SJSA1 (cell line): Measurements from ENCODE around the gene IL18BP. TPM values are rescaled to one million over a fixed set of nuclear protein-coding genes. Genes with fewer than 3 reads are reported as not detected.

Experiments
- DNase-seq, 2 experiments: peaks; one replicate each; pipeline ENCODE4 v3.0.0-alpha.2; 2015 to 2020; ENCODE audit warnings: low spot score in 2 of 2, low read depth in 1 of 2
- H3K27ac ChIP-seq: fragments of 250-450 bp; sonication (Bioruptor Pico); 2 replicates; pipeline ENCODE4 v1.5.1; 2020; ENCODE audit warnings: mild to moderate bottlenecking, moderate library complexity
- H3K27me3 ChIP-seq: fragments of 250-450 bp; sonication (Bioruptor Pico); replicated peaks from 2 replicates; pipeline ENCODE4 v1.5.1; 2020; ENCODE audit warnings: mild to moderate bottlenecking, moderate library complexity
- H3K36me3 ChIP-seq: fragments of 250-450 bp; sonication (Bioruptor Pico); 2 replicates; pipeline ENCODE4 v1.5.1; 2020; ENCODE audit warnings: mild to moderate bottlenecking
- H3K4me1 ChIP-seq: fragments of 250-450 bp; sonication (Bioruptor Pico); replicated peaks from 2 replicates; pipeline ENCODE4 v1.6.1; 2021; ENCODE audit warnings: mild to moderate bottlenecking
- H3K4me3 ChIP-seq: fragments of 250-450 bp; sonication (Bioruptor Pico); 2 replicates; pipeline ENCODE4 v1.5.1; 2020; ENCODE audit warnings: mild to moderate bottlenecking
- H3K9me3 ChIP-seq: fragments of 250-450 bp; sonication (Bioruptor Pico); replicated peaks from 2 replicates; pipeline ENCODE4 v1.5.1; 2020; ENCODE audit warnings: mild to moderate bottlenecking
- total RNA-seq: library from RNA; depleted of rRNA; stranded (reverse); fragments of >200 nt; shearing (Covaris generic); gene quantifications from 2 replicates; pipeline ENCODE4 v1.2.3, GENCODE V29; 2014

IL18BP gene
- total RNA-seq, 1 experiment from 2014 or later = 3.3 TPM

DNA sequence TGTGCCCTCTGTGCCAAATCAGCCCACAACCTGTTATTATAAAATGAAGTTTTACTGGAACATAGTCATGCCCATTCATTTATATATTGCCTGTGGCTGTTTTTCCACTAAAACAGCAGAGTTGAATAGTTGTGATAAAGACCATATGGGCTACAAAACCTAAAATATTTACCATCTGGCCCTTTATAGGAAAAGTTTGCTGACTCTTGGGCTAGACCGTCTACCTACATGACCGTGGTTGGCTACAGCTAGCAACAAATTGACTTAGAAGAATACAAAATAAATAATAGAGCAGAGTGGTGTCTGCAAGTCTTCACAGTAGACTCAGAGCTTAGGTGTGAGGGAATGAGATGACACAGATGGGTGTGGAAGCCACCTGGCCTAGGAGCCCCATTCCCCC is 11.2 kb upstream of the IL18BP start:
- Histone ChIP-seq H3K4me3 (no peak overlapping the region), H3K27me3 (no peaks in the 10 kb centered on the region), H3K36me3 (0 out of 2 replicates have a peak, but pooled peaks cover 3% of the 10 kb centered on the region), H3K9me3 (no peaks in the 10 kb centered on the region), H3K4me1 (no peaks in the 10 kb centered on the region), H3K27ac (no peak overlapping the region)
- DNase-seq = no peak

DNA sequence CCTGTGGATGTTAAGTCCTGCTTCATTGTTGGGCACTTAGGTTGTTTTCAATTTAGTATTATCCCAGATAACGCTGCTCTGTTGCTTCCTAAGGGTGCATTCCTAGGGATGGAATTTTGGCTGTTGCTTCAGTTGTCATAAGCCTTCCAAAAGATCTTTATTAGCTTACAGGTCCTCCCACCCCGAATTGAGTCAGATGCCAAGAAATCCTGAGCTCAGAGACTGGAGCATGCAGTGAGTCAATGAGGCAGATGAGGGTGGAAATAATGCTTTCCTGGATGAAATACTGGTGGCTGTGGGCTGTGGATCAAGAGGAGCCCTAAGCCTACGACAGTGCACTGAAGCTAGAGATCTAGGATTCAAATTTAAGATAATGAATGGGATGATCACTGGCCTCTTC is 10.7 kb upstream of the IL18BP start:
- no peak for DNase-seq
- H3K9me3 ChIP-seq = no peaks in the 10 kb centered on the region
- no peaks in the 10 kb centered on the region for H3K27me3 ChIP-seq
- H3K27ac ChIP-seq = no peak overlapping the region
- H3K4me3 ChIP-seq = no peak overlapping the region
- H3K36me3 ChIP-seq = 0 out of 2 replicates have a peak, but pooled peaks cover 3% of the 10 kb centered on the region
- H3K4me1 ChIP-seq = no peaks in the 10 kb centered on the region

DNA sequence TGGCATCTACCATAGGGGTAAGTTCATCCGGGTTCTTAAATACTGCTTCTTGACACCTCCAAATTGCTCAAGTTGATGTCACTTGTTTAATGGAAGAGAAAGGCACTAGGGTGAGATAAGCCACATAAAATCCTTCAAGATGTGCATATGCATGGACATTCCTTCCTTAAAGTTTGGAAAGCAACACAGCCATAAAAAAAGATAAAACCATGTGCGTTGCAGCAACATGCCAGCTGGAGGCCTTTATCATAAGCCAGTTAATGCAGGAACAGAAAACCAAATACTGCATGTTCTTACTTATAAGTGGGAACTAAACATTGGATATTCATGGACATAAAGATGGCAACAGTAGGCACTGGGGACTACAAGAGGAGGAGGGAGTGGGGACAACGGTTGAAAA is 8.0 kb upstream of the IL18BP start:
- DNase-seq = no peak
- Histone ChIP-seq H3K4me1 (no peaks in the 10 kb centered on the region), H3K9me3 (no peaks in the 10 kb centered on the region), H3K4me3 (no peak overlapping the region), H3K27me3 (no peaks in the 10 kb centered on the region), H3K27ac (no peak overlapping the region), H3K36me3 (0 out of 2 replicates have a peak, but pooled peaks cover 3% of the 10 kb centered on the region)

DNA sequence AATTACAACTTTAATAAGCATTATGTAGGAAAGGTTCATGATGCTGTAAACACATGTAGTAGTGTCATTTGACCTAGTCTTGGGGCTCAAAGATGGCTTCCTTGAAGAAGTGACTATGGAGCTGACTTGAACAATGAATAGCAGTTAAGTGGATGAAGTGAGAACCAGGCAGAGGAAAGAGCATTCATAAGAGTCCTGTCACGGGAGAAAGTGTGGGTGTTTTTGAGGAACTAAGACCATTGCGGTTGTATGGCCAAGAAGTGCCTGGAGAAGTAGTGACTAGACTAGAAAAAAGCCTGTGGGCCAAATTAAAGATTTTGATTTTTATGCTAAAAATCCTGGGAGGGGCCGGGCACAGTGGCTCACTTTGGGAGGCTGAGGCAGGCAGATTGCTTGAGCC is 7.2 kb upstream of the IL18BP start:
- Histone ChIP-seq H3K36me3 (0 out of 2 replicates have a peak, but pooled peaks cover 3% of the 10 kb centered on the region), H3K27me3 (no peaks in the 10 kb centered on the region), H3K9me3 (no peaks in the 10 kb centered on the region), H3K4me1 (no peaks in the 10 kb centered on the region), H3K27ac (no peak overlapping the region), H3K4me3 (no peak overlapping the region)
- no peak for DNase-seq

DNA sequence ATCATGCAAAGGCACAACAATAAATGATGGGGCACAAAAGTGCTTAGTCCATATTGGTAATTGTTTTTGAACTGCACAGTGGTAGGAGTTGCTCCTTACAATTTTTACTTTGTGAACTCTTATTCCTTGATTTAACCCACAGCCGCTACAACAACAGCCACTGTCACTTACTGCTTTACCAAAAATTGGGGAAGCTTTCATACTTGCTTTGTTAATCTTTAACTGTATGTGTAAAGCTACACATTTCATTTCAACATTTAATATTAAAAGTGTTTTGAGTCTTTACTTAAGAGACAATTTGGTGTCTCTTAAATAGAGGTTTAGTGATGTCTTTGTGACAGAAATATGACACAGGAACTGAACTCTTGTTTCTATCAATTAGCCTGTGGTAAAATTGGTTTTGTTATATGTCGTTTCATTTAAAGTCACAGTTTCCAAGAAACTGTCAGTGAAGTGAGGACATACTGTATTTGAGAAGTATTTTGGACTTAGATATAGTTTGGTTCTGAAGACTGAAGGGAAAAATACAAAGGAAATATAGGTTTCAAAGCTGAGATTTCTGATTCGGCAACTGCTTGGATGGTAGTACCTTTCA is 6.5 kb upstream of the IL18BP start:
- Histone ChIP-seq H3K27ac (no peak overlapping the region), H3K4me3 (no peak overlapping the region), H3K36me3 (0 out of 2 replicates have a peak, but pooled peaks cover 3% of the 10 kb centered on the region), H3K27me3 (no peaks in the 10 kb centered on the region), H3K9me3 (no peaks in the 10 kb centered on the region), H3K4me1 (no peaks in the 10 kb centered on the region)
- DNase-seq = no peak

DNA sequence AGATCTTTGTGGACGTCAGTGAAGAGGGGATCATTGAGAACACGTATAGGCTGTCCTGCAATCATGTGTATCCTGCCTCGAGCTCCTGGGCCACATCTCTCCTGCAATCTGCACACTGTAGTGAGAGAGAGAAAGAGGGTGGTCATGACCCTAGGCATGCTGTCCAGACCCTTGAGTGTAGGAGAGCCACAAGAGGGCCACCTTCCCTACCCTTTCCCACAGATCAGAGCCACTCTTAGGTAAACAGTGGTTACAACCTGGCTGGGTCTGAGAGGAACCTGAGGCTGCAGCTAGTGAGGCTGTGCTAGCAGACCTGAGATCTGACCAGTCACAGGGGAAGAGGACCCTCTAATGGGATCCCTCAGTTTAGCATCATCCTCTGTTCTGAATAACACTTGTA is 3.9 kb upstream of the IL18BP start:
- Histone ChIP-seq H3K27ac (no peak overlapping the region), H3K4me3 (no peak overlapping the region), H3K4me1 (peaks cover 5% of the 10 kb centered on the region), H3K9me3 (no peaks in the 10 kb centered on the region), H3K36me3 (peaks cover 3% of the 10 kb centered on the region; the same call in 1 of the 2 replicates), H3K27me3 (no peaks in the 10 kb centered on the region)
- no peak for DNase-seq

DNA sequence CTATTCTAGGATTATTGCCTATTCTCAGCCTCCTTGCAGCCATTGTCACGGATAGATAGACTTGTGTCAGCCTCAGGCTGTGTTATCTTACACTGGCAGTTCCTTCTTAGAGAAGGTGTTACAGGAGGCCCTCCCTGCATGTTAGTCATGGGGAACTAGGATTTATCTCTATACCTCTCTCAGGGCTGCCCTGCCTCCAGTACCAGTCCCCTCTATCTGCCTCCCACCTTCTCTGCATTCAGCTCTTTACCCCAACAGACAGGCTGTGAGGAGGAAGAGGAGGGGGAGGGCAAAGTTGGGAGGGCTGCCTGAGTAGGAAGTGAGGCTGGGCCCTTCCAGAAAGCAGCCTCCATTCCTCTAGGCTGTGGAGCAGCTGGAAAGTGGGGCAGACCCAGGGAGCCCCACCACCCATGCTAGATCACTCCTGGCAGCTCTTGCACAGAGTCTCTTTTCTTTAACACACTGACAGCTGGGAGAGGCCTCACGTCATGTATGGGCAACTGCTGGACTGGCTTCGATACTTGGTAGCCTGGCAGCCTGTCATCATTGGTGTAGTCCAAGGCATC is 2.9 kb upstream of the IL18BP start:
- Histone ChIP-seq H3K4me3 (no peak overlapping the region), H3K27ac (no peak overlapping the region), H3K36me3 (peaks cover under 1% of the 10 kb centered on the region; the same call in 1 of the 2 replicates), H3K9me3 (no peaks in the 10 kb centered on the region), H3K27me3 (no peaks in the 10 kb centered on the region), H3K4me1 (peaks cover 5% of the 10 kb centered on the region)
- no peak for DNase-seq

DNA sequence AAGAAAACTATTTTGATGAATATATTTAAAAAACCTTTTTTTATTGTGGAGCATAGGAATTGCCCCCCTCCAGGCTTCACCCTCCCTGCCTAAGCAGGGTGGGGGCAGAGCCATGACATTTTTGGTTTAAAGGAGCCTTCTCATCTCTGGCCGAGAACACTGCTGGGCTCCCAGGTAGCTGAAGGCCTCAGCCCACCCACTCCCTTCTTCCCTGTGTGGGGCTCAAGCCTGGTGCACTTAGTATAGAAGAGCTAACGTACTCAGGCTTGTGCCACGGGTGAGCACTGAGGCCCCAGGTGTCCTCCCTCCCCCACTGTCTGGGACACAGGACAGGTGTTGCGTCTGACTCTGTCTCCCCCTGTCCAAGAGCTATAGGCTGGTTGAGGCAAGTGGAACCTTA is 2.2 kb upstream of the IL18BP start:
- no peaks in the 10 kb centered on the region for H3K9me3 ChIP-seq
- H3K36me3 ChIP-seq = no peaks in the 10 kb centered on the region; the same call in 1 of the 2 replicates
- no peak overlapping the region for H3K4me3 ChIP-seq
- no peak for DNase-seq
- peaks cover 5% of the 10 kb centered on the region for H3K4me1 ChIP-seq
- H3K27me3 ChIP-seq = no peaks in the 10 kb centered on the region
- no peak overlapping the region for H3K27ac ChIP-seq

DNA sequence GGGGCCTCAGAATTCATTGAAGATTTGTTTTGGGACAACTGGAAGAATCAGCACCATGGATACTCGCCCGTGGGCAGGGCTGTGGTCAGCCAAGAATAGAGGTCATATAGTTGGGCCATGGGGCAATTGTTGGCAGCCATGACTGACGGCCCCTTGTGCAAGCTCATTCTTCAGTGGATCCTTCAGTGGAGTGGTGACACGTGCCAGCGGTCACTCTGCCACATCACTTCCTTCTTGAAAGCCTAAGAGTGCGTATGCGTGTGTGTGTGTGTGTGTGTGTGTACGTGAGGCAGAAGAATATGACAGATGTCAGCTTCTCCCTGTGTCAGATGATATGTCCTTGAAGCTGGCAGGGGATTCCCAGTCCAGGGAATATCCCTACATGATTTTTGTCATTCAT is 1.8 kb upstream of the IL18BP start:
- Histone ChIP-seq H3K9me3 (no peaks in the 10 kb centered on the region), H3K27ac (no peak overlapping the region), H3K36me3 (no peaks in the 10 kb centered on the region; the same call in 1 of the 2 replicates), H3K4me1 (peaks cover 5% of the 10 kb centered on the region), H3K27me3 (no peaks in the 10 kb centered on the region), H3K4me3 (no peak overlapping the region)
- no peak for DNase-seq

DNA sequence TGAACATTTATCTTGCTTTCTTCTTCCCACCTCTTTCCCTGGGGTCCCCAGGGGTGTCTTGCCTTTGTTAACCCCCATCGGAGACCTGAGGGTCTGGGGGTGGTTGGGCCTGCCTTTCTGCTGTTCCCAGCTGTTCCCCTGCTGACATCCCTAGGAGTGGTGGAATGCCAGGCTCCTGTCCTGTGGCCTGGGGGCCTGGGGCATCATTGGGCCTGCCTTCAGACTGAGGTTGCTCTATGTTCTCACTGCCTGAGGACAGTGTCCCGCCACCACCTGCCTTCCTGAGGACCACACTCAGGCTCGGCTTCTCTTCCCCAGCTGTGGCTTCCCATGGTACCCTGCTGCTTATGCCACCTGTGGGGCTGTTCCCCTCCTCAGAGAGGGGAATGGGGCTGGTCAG is 1.1 kb upstream of the IL18BP start:
- H3K27ac ChIP-seq = no peak overlapping the region
- H3K4me1 ChIP-seq = peaks cover 5% of the 10 kb centered on the region
- DNase-seq = no peak
- H3K9me3 ChIP-seq = no peaks in the 10 kb centered on the region
- H3K4me3 ChIP-seq = no peak overlapping the region
- no peaks in the 10 kb centered on the region for H3K27me3 ChIP-seq
- peaks cover 2% of the 10 kb centered on the region for H3K36me3 ChIP-seq

DNA sequence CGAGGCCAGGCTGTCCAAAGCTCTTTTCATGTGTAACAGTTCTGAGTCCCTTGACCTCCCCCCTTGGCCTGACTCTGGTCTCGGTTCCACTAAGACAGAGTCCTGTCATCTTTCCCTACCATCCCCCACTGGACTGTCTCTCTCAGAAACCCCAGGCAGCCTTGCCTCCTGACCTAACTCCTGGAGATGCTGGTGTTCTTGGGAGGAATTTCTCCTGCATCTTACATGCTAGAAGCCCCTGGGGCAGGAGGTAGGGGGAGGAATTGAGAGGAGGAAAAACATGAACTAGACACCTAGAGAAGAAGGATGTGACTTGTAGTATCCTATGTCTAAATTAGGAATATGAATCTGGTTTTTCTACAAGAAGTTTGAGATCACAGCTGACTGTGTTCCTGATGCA is 648 bp upstream of the IL18BP start:
- DNase-seq = no peak
- H3K4me1 ChIP-seq = peaks cover 5% of the 10 kb centered on the region
- no peaks in the 10 kb centered on the region for H3K27me3 ChIP-seq

DNA sequence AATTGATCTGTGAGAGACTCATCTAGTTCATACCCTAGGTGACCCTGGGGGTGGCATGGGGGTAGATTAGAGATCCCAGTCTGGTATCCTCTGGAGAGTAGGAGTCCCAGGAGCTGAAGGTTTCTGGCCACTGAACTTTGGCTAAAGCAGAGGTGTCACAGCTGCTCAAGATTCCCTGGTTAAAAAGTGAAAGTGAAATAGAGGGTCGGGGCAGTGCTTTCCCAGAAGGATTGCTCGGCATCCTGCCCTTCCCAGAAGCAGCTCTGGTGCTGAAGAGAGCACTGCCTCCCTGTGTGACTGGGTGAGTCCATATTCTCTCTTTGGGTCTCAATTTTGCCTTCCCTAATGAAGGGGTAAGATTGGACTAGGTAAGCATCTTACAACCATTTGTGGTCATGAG is 653 bp downstream of the IL18BP start:
- Histone ChIP-seq H3K27ac (no peak overlapping the region), H3K36me3 (peaks cover 20% of the 10 kb centered on the region), H3K4me1 (peaks cover 5% of the 10 kb centered on the region), H3K4me3 (no peak overlapping the region), H3K27me3 (no peaks in the 10 kb centered on the region), H3K9me3 (no peaks in the 10 kb centered on the region)
- DNase-seq = no peak

More for the DNA sequence above, 648 bp upstream of the IL18BP start:
- no peaks in the 10 kb centered on the region for H3K9me3 ChIP-seq
- no peak overlapping the region for H3K4me3 ChIP-seq
- H3K27ac ChIP-seq = no peak overlapping the region
- peaks cover 7% of the 10 kb centered on the region for H3K36me3 ChIP-seq

DNA sequence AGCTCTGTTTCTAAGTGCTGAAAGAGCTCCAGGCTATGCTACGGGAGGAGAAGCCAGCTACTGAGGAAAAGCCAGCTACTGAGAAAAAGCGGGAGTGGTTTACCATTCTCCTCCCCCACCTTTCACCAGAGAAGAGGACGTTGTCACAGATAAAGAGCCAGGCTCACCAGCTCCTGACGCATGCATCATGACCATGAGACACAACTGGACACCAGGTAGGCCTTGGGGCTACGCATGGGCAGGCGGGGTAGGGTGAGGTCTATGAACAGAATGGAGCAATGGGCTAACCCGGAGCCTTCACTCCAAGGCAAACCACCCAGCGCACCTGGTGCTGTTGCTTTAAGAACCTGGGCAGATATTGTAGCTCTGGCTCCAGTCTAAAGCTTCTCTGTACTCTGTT is 1.1 kb downstream of the IL18BP start:
- DNase-seq = no peak
- Histone ChIP-seq H3K9me3 (no peaks in the 10 kb centered on the region), H3K4me1 (peaks cover 5% of the 10 kb centered on the region), H3K4me3 (no peak overlapping the region), H3K36me3 (peaks cover 24% of the 10 kb centered on the region), H3K27ac (no peak overlapping the region), H3K27me3 (no peaks in the 10 kb centered on the region)

DNA sequence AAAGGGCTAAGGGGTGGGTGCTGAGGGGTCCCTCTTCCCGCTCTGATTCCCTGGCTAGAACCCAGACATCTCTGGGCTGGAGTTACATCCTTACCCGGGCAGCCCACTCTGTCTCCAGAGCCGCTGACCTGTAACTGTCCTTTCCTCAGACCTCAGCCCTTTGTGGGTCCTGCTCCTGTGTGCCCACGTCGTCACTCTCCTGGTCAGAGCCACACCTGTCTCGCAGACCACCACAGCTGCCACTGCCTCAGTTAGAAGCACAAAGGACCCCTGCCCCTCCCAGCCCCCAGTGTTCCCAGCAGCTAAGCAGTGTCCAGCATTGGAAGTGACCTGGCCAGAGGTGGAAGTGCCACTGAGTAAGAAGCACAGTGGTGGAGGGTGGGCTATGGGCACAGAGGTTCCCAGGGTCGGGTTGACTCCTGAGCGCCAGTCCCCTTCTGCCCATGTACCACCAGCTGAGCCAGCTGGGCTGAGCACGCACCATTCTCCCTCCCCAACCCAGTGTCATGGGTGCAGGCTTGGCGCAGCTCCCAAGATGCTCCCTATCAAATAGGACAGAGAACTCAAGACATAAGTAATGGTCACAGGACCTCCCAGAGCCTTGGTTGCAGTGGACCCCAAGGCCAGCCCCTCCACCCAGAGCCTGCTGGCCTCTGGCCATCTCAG is 1.6 kb downstream of the IL18BP start:
- Histone ChIP-seq H3K27me3 (no peaks in the 10 kb centered on the region), H3K4me3 (no peak overlapping the region), H3K9me3 (no peaks in the 10 kb centered on the region), H3K36me3 (peaks cover 30% of the 10 kb centered on the region), H3K27ac (no peak overlapping the region), H3K4me1 (peaks cover 5% of the 10 kb centered on the region)
- DNase-seq = no peak
